HEK293 (cell line): ENCODE measurements around the gene SMAD4.

Source experiments
- CTCF ChIP-seq: fragments of 450-650 bp; formaldehyde crosslinking; IDR thresholded peaks from 2 replicates; pipeline ENCODE4 v1.5.1; 2016; ENCODE audit warnings: missing biosample characterization, missing genetic modification characterization
- MZF1 ChIP-seq: fragments of 450-650 bp; formaldehyde crosslinking; IDR thresholded peaks from 2 replicates; pipeline ENCODE4 v1.5.1; 2017; ENCODE audit warnings: missing biosample characterization, missing genetic modification characterization, borderline replicate concordance
- SCRT2 ChIP-seq: fragments of 450-650 bp; formaldehyde crosslinking; IDR thresholded peaks from 2 replicates; pipeline ENCODE4 v1.5.1; 2016; ENCODE audit warnings: missing biosample characterization, missing genetic modification characterization
- WT1 ChIP-seq: fragments of 450-650 bp; formaldehyde crosslinking; IDR thresholded peaks from 2 replicates; pipeline ENCODE4 v1.5.1; 2016; ENCODE audit warnings: missing biosample characterization, missing genetic modification characterization
- ZBTB11 ChIP-seq: fragments of 450-650 bp; formaldehyde crosslinking; conservative IDR thresholded peaks from 2 replicates; pipeline ENCODE4 v1.5.1; 2016; ENCODE audit warnings: low read depth, missing biosample characterization, missing genetic modification characterization
- ZBTB21 ChIP-seq: fragments of 450-650 bp; formaldehyde crosslinking; IDR thresholded peaks from 2 replicates; pipeline ENCODE4 v1.5.1; 2017; ENCODE audit warnings: missing biosample characterization, missing genetic modification characterization
- ZBTB26 ChIP-seq: fragments of 450-650 bp; formaldehyde crosslinking; optimal IDR thresholded peaks from 2 replicates; pipeline ENCODE3; 2016; ENCODE audit warnings: missing biosample characterization, mild to moderate bottlenecking, missing genetic modification characterization
- ZBTB8A ChIP-seq: fragments of 450-650 bp; formaldehyde crosslinking; IDR thresholded peaks from 2 replicates; pipeline ENCODE4 v1.5.1; 2016; ENCODE audit warnings: missing biosample characterization, missing genetic modification characterization
- ZNF138 ChIP-seq: fragments of 450-650 bp; formaldehyde crosslinking; IDR thresholded peaks from 2 replicates; pipeline ENCODE4 v1.5.1; 2016; ENCODE audit warnings: missing biosample characterization, missing genetic modification characterization, borderline replicate concordance
- ZNF239 ChIP-seq: fragments of 450-650 bp; formaldehyde crosslinking; IDR thresholded peaks from 2 replicates; pipeline ENCODE4 v1.5.1; 2016; ENCODE audit warnings: missing biosample characterization, missing genetic modification characterization
- ZNF747 ChIP-seq: fragments of 450-650 bp; formaldehyde crosslinking; IDR thresholded peaks from 2 replicates; pipeline ENCODE4 v1.5.1; 2016; ENCODE audit warnings: missing biosample characterization, missing genetic modification characterization
- ZNF776 ChIP-seq: fragments of 450-650 bp; formaldehyde crosslinking; IDR thresholded peaks from 2 replicates; pipeline ENCODE4 v1.5.0; 2017; ENCODE audit warnings: missing biosample characterization, missing genetic modification characterization, borderline replicate concordance

- no peak for TF ChIP-seq CTCF
- TF ChIP-seq ZBTB11 (tag by site-specific recombination), result no peak
- TF ChIP-seq MZF1 (tag by site-specific recombination), result no peak
- no peak for TF ChIP-seq ZNF776 (tag by site-specific recombination)
- TF ChIP-seq SCRT2 (tag by site-specific recombination), result no peak
- TF ChIP-seq ZBTB8A (tag by site-specific recombination), result no peak
- TF ChIP-seq ZBTB26 (tag by site-specific recombination), result peak; percentile 34
- TF ChIP-seq ZBTB21 (tag by site-specific recombination), result no peak
- TF ChIP-seq ZNF239, result no peak
- no peak for TF ChIP-seq WT1 (tag by site-specific recombination)
- no peak for TF ChIP-seq ZNF747 (tag by site-specific recombination)
- no peak for TF ChIP-seq ZNF138 (tag by site-specific recombination)
These were observed 685 bp downstream of the SMAD4 start for GRCh38 chr18:51030537-51031258.
